Epithelial cell of esophagus (primary cell): ENCODE data around the gene SEMG1.

Experiments
- DNase-seq: peaks from one replicate; pipeline ENCODE4 v3.0.0; 2010; ENCODE audit warnings: low read depth
- H3K4me3 ChIP-seq: 2 replicates; pipeline ENCODE4 v1.5.1; 2011; ENCODE audit warnings: mild to moderate bottlenecking, low read length, control low read depth
- TF ChIP-seq, protein P1 (sequence below): IDR thresholded peaks from 2 replicates; pipeline ENCODE4 v1.5.1; 2011; ENCODE audit warnings: low read depth, mild to moderate bottlenecking, low read length, control low read depth, inconsistent platforms; ENCODE audit not compliant: insufficient read depth; ENCODE audit errors: missing control alignments

SEMG1 gene

DNA sequence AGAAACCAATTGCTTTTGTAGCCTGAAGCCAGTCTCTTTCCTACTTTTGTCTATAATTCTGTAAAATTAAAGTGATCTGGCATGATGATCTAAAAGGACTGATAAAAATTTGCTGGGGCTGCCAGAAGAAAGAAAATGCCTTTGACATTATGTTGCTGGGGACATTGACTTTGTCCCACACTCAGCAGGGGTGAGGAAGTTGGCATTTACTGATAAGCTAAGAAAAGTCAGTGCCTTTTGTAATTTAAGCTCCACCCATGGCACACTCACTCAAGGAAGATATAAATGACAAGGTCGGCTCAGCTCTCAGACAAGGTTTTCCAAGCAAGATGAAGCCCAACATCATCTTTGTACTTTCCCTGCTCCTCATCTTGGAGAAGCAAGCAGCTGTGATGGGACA, at the start of gene SEMG1:
Gene SEMG1 (plus strand): TSS at position 309 of the 400 bp plus-strand sequence. CDS start 21 bp downstream, at position 330.
- no peak within 1 kb of the TSS for H3K4me3 ChIP-seq
- DNase-seq: no peak
- TF ChIP-seq, protein P1, sequence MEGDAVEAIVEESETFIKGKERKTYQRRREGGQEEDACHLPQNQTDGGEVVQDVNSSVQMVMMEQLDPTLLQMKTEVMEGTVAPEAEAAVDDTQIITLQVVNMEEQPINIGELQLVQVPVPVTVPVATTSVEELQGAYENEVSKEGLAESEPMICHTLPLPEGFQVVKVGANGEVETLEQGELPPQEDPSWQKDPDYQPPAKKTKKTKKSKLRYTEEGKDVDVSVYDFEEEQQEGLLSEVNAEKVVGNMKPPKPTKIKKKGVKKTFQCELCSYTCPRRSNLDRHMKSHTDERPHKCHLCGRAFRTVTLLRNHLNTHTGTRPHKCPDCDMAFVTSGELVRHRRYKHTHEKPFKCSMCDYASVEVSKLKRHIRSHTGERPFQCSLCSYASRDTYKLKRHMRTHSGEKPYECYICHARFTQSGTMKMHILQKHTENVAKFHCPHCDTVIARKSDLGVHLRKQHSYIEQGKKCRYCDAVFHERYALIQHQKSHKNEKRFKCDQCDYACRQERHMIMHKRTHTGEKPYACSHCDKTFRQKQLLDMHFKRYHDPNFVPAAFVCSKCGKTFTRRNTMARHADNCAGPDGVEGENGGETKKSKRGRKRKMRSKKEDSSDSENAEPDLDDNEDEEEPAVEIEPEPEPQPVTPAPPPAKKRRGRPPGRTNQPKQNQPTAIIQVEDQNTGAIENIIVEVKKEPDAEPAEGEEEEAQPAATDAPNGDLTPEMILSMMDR: no peak

DNA sequence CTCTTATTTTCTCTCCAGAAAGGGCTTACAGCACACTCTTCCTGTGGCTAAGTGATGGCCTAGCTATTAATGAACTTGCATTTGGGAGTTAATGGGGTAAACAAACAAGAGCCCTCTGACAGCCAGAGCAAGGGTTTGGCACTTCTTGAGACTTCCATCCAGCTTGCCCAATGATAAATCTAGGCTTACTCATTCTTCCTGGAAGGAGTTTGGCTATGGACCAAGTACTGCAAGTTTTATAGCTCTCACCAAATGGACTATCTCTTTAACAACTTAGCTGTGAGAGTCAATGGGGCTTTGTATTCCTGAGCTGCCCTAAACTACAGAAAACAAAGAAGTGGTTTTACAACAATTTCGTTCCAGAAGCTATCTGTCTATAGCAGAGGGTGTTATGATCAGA, 48.9 kb upstream of the SEMG1 start:
- H3K4me3 ChIP-seq: no peak overlapping the region
- TF ChIP-seq, protein P1: no peak
- DNase-seq: peak; percentile 85

DNA sequence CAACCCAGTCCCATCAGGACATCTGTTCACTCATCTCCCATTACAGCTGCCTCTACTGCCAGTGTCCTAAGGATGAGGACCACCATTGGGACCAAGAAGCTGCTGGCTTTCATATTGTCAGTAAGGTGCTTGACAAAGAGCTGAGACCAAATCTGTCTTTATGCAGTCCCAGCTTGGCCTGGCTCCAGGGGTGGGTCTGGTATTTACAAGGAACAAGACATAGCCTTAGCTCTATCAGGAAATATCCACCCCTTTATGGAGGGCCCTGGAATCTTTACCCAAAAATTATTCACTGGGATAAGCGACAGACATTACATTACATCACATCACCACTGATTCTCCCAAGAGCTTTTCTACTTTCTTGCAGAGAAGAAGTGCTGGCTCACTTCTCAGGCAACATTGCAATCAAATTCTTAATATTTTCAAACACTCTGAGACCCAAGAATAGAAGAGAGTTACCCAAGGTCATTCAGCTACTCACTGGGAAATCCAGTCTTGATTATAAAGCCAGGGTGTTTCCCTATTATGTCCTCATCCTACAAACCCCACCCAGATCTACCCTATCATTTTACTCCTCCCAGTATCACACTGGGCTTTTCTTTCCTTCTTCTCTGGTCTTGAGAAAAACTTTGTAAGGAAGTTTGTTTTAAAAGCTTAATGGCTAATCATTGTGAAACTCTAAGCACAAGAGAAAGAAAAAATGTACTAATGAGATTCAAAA, 43.6 kb upstream of the SEMG1 start:
- TF ChIP-seq, protein P1: no peak
- DNase-seq: peak; percentile 58
- no peak overlapping the region for H3K4me3 ChIP-seq

DNA sequence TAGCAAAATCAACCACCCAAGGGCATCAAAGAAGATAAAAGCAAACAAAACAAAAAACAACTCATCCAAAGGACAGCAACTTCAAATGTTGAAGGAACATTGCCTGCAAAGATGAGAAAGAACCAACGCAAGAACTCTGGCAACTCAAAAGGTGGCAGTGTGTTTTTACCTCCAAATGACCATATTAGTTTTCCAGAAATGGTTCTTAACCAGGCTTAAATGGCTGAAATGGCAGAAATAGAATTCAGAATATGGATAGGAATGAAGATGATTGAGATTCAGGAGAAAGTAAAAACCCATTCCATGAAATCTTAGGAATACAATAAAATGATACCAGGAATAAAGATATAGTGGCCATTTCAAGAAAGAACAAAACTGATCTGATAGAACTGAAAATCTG, 41.9 kb upstream of the SEMG1 start:
- TF ChIP-seq, protein P1: no peak
- no peak for DNase-seq
- no peak overlapping the region for H3K4me3 ChIP-seq

DNA sequence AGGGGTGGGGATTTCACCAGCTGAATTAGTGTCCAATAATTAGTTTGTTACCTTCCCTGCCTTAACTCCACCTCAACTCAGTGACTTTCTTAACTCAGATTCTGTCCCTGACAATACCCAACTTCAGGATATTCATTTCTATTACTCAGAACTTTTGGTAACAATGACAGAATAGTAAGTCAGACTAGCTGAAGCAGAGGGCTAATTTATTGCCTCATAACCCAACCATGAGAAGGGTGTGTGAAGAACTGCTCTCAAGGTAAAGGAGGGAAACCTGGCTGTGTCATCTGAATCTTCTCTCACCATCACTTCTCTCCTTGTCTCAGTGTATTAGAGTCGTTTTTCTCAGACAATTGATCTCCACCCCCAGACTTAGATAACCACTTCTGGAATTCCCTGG, 33.3 kb upstream of the SEMG1 start:
- DNase-seq: peak; percentile 84
- no peak overlapping the region for H3K4me3 ChIP-seq
- TF ChIP-seq, protein P1: no peak

GRCh38 chr20:45174434-45175364, 32.1 kb upstream of the SEMG1 start, which contains the start of gene PI3:
PI3 (plus strand) TSS chr20:45174902; CDS start chr20:45174923, 21 bp downstream.
- H3K4me3 ChIP-seq: no peak within 1 kb of the TSS
- DNase-seq: peak; percentile 96
- TF ChIP-seq, protein P1: no peak
